ENCODE measurements around the gene SP9.
"Not testable (repeated sequence)": the region's sequence is repeated elsewhere in the genome, so short reads cannot be mapped to it uniquely, and the experiment has no call there.

DNA sequence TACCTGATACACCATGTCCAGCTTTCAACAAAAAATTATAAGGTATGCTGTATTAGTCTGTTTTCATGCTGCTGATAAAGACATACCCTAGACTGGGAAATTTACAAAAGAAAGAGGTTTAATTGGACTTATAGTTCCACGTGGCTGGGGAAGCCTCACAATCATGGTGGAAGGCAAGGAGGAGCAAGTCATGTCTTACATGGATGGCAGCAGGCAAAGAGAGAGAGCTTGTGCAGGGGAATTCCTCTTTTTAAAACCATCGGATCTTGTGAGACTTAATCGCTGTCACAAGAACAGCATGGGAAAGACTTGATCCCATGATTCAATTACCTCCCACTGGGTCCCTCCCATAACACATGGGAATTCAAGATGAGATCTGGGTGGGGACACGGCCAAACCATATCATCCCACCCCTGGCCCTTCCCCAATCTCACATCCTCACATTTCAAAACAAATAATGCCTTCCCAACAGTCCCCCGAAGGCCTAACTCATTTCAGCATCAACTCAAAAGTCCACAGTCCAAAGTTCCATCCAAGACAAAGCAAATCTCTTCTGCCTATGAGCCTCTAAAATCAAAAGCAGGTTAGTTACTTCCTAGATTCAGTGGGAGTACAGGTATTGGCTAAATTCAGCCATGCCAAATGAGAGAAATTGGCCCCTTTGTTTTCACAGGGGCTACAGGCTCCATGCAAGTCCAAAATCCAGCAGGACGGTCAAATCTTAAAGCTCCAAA lies 28.9 kb downstream of the SP9 start:
- TF ChIP-seq EZH2phosphoT487 (IDR thresholded peaks at IDR 0.05; ENCODE audit: borderline replicate concordance) = not testable (repeated sequence)
- TF ChIP-seq, protein P1, sequence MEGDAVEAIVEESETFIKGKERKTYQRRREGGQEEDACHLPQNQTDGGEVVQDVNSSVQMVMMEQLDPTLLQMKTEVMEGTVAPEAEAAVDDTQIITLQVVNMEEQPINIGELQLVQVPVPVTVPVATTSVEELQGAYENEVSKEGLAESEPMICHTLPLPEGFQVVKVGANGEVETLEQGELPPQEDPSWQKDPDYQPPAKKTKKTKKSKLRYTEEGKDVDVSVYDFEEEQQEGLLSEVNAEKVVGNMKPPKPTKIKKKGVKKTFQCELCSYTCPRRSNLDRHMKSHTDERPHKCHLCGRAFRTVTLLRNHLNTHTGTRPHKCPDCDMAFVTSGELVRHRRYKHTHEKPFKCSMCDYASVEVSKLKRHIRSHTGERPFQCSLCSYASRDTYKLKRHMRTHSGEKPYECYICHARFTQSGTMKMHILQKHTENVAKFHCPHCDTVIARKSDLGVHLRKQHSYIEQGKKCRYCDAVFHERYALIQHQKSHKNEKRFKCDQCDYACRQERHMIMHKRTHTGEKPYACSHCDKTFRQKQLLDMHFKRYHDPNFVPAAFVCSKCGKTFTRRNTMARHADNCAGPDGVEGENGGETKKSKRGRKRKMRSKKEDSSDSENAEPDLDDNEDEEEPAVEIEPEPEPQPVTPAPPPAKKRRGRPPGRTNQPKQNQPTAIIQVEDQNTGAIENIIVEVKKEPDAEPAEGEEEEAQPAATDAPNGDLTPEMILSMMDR (conservative IDR thresholded peaks at IDR 0.05; ENCODE audit: low read length) = not testable (repeated sequence)

Data from Loucy (cell line).